ENCODE data around the gene SVOP. TPM values are rescaled to one million over a fixed set of nuclear protein-coding genes. Genes with fewer than 3 reads are reported as not detected.

The SVOP gene
- total RNA-seq, 4 donors from 2014 or later: 0.18 to 1.2 TPM; not detected in 2

DNA sequence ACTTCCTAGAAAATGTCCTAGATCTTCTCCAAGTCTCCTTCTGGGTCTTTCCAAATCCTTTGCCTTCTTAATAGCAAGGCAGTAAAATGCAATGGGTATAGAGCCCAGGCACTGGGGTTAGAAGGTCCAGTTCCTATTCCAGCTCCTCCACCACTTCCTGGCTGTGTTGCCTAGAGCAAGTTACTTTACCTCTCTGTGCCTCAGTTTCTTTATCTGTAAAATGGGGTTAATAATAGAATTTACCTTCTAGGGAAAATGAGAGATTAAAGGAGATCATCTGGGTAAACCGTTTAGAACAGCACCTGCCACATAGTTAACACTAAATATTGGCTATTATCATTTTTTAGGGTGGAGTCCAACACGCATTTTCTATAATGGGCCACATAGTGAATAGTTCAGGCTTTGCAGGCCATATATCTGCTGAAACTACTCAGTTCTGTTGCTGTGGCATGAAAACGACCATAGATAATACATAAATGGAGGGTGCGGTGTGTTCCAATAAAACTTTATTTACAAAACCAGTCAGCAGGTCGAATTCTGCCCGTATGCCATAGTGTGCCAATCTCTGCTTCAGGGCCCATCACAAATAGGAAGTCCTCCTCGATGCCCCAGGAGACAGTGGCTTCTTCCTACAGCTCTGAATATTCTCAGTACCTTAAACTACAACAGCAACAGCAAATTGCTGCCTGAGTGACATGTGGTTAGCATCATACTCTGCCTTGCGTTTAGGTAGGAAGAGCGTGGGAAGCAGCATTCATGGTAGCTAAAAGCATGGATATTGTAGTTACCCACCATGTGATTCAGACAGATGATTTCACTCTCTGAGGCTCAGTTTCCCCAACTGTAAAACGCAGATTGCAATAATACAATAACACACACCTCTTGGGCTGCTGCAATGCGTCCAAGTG, 60.9 kb downstream of the SVOP start:
- no peak for TF ChIP-seq POLR2A (IDR thresholded peaks at IDR 0.05)
- TF ChIP-seq, protein P1, sequence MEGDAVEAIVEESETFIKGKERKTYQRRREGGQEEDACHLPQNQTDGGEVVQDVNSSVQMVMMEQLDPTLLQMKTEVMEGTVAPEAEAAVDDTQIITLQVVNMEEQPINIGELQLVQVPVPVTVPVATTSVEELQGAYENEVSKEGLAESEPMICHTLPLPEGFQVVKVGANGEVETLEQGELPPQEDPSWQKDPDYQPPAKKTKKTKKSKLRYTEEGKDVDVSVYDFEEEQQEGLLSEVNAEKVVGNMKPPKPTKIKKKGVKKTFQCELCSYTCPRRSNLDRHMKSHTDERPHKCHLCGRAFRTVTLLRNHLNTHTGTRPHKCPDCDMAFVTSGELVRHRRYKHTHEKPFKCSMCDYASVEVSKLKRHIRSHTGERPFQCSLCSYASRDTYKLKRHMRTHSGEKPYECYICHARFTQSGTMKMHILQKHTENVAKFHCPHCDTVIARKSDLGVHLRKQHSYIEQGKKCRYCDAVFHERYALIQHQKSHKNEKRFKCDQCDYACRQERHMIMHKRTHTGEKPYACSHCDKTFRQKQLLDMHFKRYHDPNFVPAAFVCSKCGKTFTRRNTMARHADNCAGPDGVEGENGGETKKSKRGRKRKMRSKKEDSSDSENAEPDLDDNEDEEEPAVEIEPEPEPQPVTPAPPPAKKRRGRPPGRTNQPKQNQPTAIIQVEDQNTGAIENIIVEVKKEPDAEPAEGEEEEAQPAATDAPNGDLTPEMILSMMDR (IDR thresholded peaks at IDR 0.05): no peak
- no peak for DNase-seq
- no peaks in the 10 kb centered on the region for H3K9me3 ChIP-seq
- no peak overlapping the region for H3K27ac ChIP-seq
- no peaks in the 10 kb centered on the region for H3K36me3 ChIP-seq
- no peaks in the 10 kb centered on the region for H3K4me1 ChIP-seq
- no peak overlapping the region for H3K4me3 ChIP-seq
- no peaks in the 10 kb centered on the region for H3K27me3 ChIP-seq

DNA sequence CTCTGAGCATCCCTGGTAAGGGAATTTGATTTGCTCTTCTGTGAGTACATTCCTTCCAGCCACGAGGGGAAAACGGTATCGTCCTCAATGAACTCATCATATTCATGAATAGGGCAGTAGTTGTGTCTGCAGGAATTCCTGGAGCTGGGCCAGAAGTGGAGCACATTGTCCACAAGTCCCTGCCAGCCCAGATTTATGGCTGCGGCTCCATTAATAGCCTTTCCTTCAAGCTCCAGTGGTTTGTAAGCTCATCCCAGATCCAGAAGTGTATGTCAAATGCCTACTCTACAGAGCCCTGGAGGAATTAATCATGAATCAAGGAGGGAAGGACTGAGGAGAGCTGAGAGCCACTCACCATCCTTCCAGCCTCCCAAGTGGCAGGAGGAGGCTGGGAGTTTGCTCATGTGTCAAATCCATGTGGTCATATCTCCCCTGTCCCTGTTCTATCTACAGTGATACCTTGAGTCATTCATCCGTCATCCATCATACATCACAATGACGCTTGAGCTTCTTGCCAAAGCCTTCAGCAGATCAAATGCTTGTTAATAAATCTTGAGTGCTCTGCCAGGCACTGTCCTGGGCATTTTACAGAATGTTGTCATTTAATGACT, 65.5 kb downstream of the SVOP start:
- Histone ChIP-seq H3K27me3 (no peaks in the 10 kb centered on the region), H3K9me3 (no peaks in the 10 kb centered on the region), H3K36me3 (no peaks in the 10 kb centered on the region), H3K4me3 (no peak overlapping the region), H3K4me1 (peaks cover 0 to 3% (median 0%) of the 10 kb centered on the region in 4 donors), H3K27ac (no peak overlapping the region)
- TF ChIP-seq, protein P1 (IDR thresholded peaks at IDR 0.05): no peak
- TF ChIP-seq POLR2A (IDR thresholded peaks at IDR 0.05): no peak
- DNase-seq: no peak

DNA sequence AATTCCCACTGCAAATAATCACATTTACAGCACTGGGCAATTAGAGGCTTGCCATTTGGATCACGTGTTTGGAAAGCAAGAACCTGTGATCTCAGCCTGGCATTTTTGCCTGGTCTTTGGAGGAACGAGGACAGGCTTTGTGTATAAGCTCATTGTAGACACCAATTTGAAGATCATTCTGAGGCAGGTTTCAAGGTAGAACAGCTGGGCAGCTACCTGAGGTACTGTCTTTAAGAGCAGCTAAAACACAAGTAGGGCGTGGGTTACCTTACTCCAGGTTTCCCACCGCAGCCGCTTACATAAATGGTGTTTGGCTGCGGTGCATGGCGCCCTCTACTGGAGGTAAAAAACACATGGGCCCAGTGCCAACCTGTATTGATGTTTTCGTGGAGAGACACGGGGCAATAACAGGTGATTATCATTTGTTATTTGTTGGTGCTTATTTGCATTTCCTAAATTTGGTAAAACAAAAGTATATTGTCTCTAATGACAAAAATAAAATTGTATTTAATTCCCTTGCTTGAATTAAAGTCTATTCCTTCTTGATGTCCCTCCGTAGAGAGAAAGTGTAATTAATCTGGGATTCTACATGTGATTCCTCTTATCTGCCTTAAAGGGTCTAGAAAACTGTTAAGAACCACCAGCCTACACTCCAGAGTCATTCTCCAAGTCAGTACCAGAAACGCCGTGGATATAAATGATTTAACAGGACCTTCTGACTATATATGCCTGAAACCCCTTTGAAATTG, 69.7 kb downstream of the SVOP start:
- H3K4me3 ChIP-seq: no peak overlapping the region
- peak; percentile 70 to 89 (median 74) for DNase-seq
- H3K27me3 ChIP-seq: no peaks in the 10 kb centered on the region
- no peaks in the 10 kb centered on the region for H3K36me3 ChIP-seq
- no peak overlapping the region for H3K27ac ChIP-seq
- H3K4me1 ChIP-seq: peaks cover 0 to 3% (median 0%) of the 10 kb centered on the region in 4 donors
- TF ChIP-seq, protein P1 (IDR thresholded peaks at IDR 0.05): peak; percentile 63 to 95 (median 85)
- no peak for TF ChIP-seq POLR2A (IDR thresholded peaks at IDR 0.05)
- peaks cover 0 to 4% (median 0%) of the 10 kb centered on the region in 4 donors for H3K9me3 ChIP-seq

DNA sequence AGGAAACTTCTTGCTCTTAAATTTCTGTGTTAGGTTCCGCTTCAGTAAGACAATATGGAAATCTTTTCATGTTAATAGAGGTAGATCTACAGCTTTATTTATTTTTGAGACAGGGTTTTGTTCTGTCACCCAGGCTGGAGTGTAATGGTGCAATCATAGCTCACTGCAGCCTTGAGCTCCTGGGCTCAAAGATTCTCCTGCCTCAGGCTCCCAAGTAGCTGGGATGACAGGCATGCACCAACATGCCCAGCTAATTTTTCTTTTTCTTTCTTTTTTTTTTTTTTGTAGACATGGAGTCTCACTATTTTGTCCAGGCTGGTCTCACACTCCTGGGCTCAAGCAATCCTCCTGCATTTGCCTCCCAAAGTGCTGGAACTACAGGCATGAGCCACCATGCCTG, 70.9 kb downstream of the SVOP start:
- peaks cover 0 to 3% (median 0%) of the 10 kb centered on the region in 4 donors for H3K4me1 ChIP-seq
- no peak for DNase-seq
- H3K27me3 ChIP-seq: no peaks in the 10 kb centered on the region
- H3K27ac ChIP-seq: no peak overlapping the region
- TF ChIP-seq POLR2A (IDR thresholded peaks at IDR 0.05): no peak
- TF ChIP-seq, protein P1 (IDR thresholded peaks at IDR 0.05): no peak
- H3K4me3 ChIP-seq: no peak overlapping the region
- H3K36me3 ChIP-seq: no peaks in the 10 kb centered on the region
- H3K9me3 ChIP-seq: peaks cover 0 to 4% (median 0%) of the 10 kb centered on the region in 4 donors

DNA sequence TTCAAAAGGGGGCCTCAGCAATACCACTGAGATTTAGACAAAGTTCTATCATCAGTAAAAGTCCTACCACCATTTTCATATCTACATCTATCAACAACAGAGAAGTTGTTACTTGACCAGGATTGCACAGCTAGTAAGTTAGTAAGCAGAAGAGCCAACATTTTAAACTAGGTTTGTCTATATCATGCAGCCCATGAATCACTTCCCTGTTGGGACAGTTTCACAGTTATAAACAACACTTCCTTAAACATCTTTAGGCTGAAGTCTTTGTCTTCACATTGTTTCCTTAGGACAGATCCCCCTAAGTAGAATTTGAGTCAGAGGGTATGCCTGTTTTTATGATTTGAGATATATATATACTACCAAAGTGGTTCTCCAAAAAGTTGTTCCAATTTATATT, 72.5 kb downstream of the SVOP start:
- no peak for DNase-seq
- Histone ChIP-seq H3K36me3 (no peaks in the 10 kb centered on the region), H3K9me3 (peaks cover 0 to 4% (median 0%) of the 10 kb centered on the region in 4 donors), H3K4me3 (no peak overlapping the region), H3K27ac (no peak overlapping the region), H3K4me1 (peaks cover 0 to 3% (median 0%) of the 10 kb centered on the region in 4 donors), H3K27me3 (no peaks in the 10 kb centered on the region)
- TF ChIP-seq, protein P1 (IDR thresholded peaks at IDR 0.05): no peak
- no peak for TF ChIP-seq POLR2A (IDR thresholded peaks at IDR 0.05)

All from Peyer's patch (tissue), 4 donors.